Gastrocnemius medialis (tissue), 4 donors: Measurements from ENCODE around the gene CDC42EP3.

ENCODE experiments used
- POLR2A ChIP-seq, 2 donors: fragments of 450-650 bp; IDR thresholded peaks; one replicate each; pipeline ENCODE4 v1.6.1; 2017; ENCODE audit warnings: antibody characterized with exemption in 2 of 2, mild to moderate bottlenecking in 2 of 2, moderate library complexity in 2 of 2
- TF ChIP-seq, protein P1 (sequence below), 5 experiments: fragments of 450-650 bp in 3 of 5; fragments of 200-600 bp in 2 of 5; sonication (generic) in 2 of 5; IDR thresholded peaks in 4 of 5; conservative IDR thresholded peaks in 1 of 5; 1 replicate in 4 of 5; 2 replicates in 1 of 5; pipeline ENCODE4 v1.5.1; 2016 to 2019; ENCODE audit warnings: antibody characterized with exemption in 5 of 5, mild to moderate bottlenecking in 3 of 5, moderate library complexity in 3 of 5

DNA sequence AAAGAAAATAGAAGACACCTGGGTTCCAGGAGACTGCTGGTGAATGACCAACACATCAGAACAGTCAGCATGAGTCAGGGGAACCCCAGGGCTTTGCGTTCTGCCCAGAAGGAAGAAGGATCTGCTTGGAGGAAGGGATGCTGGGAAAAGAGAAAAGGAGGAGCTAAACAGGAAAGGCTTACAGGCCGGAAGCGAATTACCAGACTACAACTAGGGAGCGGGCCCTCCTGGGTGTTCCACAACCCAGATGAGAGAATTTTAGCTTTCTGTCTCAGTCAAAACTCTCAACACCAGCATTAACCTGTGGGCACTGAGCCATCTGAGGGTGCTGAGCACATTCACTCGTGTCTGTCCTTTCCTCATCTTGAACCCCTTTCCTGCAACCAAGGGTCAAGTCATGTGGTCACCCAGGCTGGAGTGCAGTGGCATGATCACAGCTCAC, 19.2 kb downstream of the CDC42EP3 start:
- TF ChIP-seq POLR2A (IDR thresholded peaks at IDR 0.05): no peak
- TF ChIP-seq, protein P1, sequence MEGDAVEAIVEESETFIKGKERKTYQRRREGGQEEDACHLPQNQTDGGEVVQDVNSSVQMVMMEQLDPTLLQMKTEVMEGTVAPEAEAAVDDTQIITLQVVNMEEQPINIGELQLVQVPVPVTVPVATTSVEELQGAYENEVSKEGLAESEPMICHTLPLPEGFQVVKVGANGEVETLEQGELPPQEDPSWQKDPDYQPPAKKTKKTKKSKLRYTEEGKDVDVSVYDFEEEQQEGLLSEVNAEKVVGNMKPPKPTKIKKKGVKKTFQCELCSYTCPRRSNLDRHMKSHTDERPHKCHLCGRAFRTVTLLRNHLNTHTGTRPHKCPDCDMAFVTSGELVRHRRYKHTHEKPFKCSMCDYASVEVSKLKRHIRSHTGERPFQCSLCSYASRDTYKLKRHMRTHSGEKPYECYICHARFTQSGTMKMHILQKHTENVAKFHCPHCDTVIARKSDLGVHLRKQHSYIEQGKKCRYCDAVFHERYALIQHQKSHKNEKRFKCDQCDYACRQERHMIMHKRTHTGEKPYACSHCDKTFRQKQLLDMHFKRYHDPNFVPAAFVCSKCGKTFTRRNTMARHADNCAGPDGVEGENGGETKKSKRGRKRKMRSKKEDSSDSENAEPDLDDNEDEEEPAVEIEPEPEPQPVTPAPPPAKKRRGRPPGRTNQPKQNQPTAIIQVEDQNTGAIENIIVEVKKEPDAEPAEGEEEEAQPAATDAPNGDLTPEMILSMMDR (IDR thresholded peaks at IDR 0.05 in 4 of 5, conservative IDR thresholded peaks at IDR 0.05 in 1 of 5): no peak
